A673 (cell line): Measurements from ENCODE around the gene NELL1.

Source experiments
- CTCF ChIP-seq: fragments of 300-800, 200-600 bp; sonication (generic); conservative IDR thresholded peaks from 2 replicates; pipeline ENCODE4 v1.5.1; 2017; ENCODE audit warnings: low read depth, mild to moderate bottlenecking, antibody characterized with exemption, low read length, moderate library complexity, mixed read lengths
- EZH2 ChIP-seq: fragments of 200-600 bp; sonication (generic); IDR thresholded peaks from 2 replicates; pipeline ENCODE4 v1.6.1; 2017; ENCODE audit warnings: borderline replicate concordance, low read depth, mild to moderate bottlenecking, mixed read lengths, antibody characterized with exemption, low read length; ENCODE audit not compliant: poor library complexity, severe bottlenecking

- TF ChIP-seq CTCF (peak; percentile 61), EZH2 (no peak)
Measured at GRCh38 chr11:20873054-20873453, 203.7 kb downstream of the NELL1 start.
